OCI-LY7 (cell line): ENCODE data around the gene CDH3.

ENCODE experiments used
- CTCF ChIP-seq: fragments of 200-600 bp; sonication (generic); conservative IDR thresholded peaks from 2 replicates; pipeline ENCODE4 v1.5.1; 2014; ENCODE audit warnings: mild to moderate bottlenecking, antibody characterized with exemption, low read length, moderate library complexity, mixed read lengths
- EZH2phosphoT487 ChIP-seq: fragments of 200-600 bp; sonication (generic); IDR thresholded peaks from 2 replicates; pipeline ENCODE4 v1.6.1; 2018; ENCODE audit warnings: low read depth, borderline replicate concordance, mild to moderate bottlenecking, mixed run types, antibody characterized with exemption, low read length, moderate library complexity, mixed read lengths

GRCh38 chr16:68676113-68676860, 31.2 kb downstream of the CDH3 start:
- TF ChIP-seq CTCF (no peak), EZH2phosphoT487 (no peak)
